ENCODE data around the gene METTL25. TPM values are rescaled to one million over a fixed set of nuclear protein-coding genes. Genes with fewer than 3 reads are reported as not detected.

Gene METTL25
- polyA plus RNA-seq, 1 donor: 9.4 TPM

GRCh38 chr12:82522285-82522684, 164.0 kb downstream of the METTL25 start:
- DNase-seq: no peak
- Histone ChIP-seq H3K4me1 (ENCODE audit: control insufficient read depth, insufficient read depth, low read length) (peaks cover 11% of the 10 kb centered on the region), H3K36me3 (ENCODE audit: control insufficient read depth, insufficient read depth, low read length) (no peaks in the 10 kb centered on the region), H3K27me3 (ENCODE audit: control insufficient read depth, insufficient read depth, low read length) (no peaks in the 10 kb centered on the region), H3K9me3 (ENCODE audit: control insufficient read depth, low read depth, low read length) (no peaks in the 10 kb centered on the region), H3K4me3 (ENCODE audit: low read length) (no peak overlapping the region), H3K27ac (ENCODE audit: low read length) (no peak overlapping the region)
- no CpG with 5 or more reads among the region's 4 CpGs for WGBS (ENCODE audit: insufficient coverage, low lambda C conversion rate)

DNA sequence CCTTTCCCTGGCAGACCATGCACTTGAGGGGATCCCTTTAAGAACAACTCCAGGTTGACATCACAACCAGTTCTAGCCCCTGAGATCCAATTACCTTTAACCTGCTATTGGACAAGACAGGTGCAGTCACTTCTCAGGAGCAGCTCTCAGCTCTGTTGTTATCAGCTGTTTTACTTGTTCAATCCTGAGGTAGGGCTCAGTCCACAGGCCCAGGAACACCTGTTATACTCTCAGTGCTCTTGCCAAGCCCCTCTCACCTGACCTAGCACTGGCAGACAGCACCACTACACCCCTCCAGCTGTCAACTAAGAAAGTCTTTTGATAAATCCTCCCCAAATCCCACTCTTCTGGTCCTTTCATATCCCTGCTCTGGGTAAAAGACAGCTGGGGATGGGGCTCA, 164.4 kb downstream of the METTL25 start:
- no peaks in the 10 kb centered on the region for H3K9me3 ChIP-seq (ENCODE audit: control insufficient read depth, low read depth, low read length)
- no peak overlapping the region for H3K27ac ChIP-seq (ENCODE audit: low read length)
- H3K4me3 ChIP-seq (ENCODE audit: low read length): no peak overlapping the region
- DNase-seq: no peak
- no peaks in the 10 kb centered on the region for H3K27me3 ChIP-seq (ENCODE audit: control insufficient read depth, insufficient read depth, low read length)
- H3K36me3 ChIP-seq (ENCODE audit: control insufficient read depth, insufficient read depth, low read length): no peaks in the 10 kb centered on the region
- H3K4me1 ChIP-seq (ENCODE audit: control insufficient read depth, insufficient read depth, low read length): peaks cover 11% of the 10 kb centered on the region

DNA sequence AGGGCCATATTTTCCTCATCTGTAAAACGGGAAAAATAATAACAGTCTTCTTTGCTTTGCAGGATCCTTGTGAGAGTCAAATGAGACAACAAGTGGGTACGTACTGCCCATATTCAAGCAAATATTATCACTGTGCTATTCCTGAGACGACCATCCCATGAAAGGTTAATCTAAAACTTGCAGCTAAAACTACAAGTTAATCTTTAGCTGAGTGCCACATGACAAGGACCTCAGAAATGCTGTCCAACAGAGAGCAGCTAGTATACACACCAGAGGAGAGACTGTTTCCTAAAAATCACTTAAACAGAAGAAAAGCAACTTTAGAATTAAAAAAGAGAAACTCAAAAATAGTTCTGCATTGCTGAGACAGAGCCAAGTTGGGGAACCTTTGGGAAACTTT, 165.7 kb downstream of the METTL25 start:
- WGBS (ENCODE audit: insufficient coverage, low lambda C conversion rate): no CpG with 5 or more reads among the region's 3 CpGs
- H3K4me3 ChIP-seq (ENCODE audit: low read length): peak overlapping the region; percentile 5
- H3K27ac ChIP-seq (ENCODE audit: low read length): peak overlapping the region; percentile 39
- no peaks in the 10 kb centered on the region for H3K9me3 ChIP-seq (ENCODE audit: control insufficient read depth, low read depth, low read length)
- H3K27me3 ChIP-seq (ENCODE audit: control insufficient read depth, insufficient read depth, low read length): no peaks in the 10 kb centered on the region
- DNase-seq: peak; percentile 16 to 56
- H3K4me1 ChIP-seq (ENCODE audit: control insufficient read depth, insufficient read depth, low read length): peaks cover 11% of the 10 kb centered on the region
- H3K36me3 ChIP-seq (ENCODE audit: control insufficient read depth, insufficient read depth, low read length): no peaks in the 10 kb centered on the region

DNA sequence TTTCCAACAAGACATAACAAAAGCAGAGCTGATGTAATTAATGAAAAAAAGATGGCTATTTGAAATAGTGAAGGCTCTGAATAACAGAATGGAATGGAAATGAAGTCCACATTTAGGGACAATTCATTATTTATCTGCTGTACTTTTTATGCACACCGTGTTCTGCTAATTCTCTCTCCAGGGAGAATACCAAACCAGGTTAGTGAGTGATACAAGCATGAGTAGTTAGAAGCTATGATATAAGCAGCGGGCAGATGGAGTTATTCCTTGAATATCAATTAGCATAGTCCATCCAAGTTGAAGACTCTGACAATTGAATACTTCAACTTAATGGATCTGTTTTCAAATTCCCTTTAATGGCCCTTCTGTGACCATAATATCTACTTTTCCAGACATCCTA, 166.3 kb downstream of the METTL25 start:
- H3K4me3 ChIP-seq (ENCODE audit: low read length): no peak overlapping the region
- no peaks in the 10 kb centered on the region for H3K36me3 ChIP-seq (ENCODE audit: control insufficient read depth, insufficient read depth, low read length)
- DNase-seq: no peak
- H3K27me3 ChIP-seq (ENCODE audit: control insufficient read depth, insufficient read depth, low read length): no peaks in the 10 kb centered on the region
- peak overlapping the region; percentile 39 for H3K27ac ChIP-seq (ENCODE audit: low read length)
- no CpG with 5 or more reads among the region's 2 CpGs for WGBS (ENCODE audit: insufficient coverage, low lambda C conversion rate)
- H3K9me3 ChIP-seq (ENCODE audit: control insufficient read depth, low read depth, low read length): no peaks in the 10 kb centered on the region
- peaks cover 11% of the 10 kb centered on the region for H3K4me1 ChIP-seq (ENCODE audit: control insufficient read depth, insufficient read depth, low read length)

DNA sequence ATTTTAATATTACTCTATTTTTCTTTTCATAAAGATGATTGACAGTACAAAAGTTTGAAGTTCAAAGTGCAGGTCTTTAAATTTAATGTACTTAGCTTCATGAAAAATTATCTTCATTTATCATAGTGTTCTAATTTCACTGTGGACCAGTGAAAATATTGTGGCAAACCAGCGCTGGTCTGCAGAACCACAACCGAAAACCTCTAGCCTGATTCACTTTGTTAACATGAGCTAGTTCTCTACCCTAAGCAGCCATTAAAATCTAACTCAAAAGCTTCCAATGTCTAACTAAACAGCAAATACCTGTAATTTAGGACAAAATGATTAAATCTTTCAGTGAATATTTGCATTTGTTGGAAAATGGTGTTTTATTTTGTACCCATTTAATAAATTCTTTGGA, 167.3 kb downstream of the METTL25 start:
- no CpG with 5 or more reads among the region's 2 CpGs for WGBS (ENCODE audit: insufficient coverage, low lambda C conversion rate)
- H3K4me3 ChIP-seq (ENCODE audit: low read length): no peak overlapping the region
- H3K36me3 ChIP-seq (ENCODE audit: control insufficient read depth, insufficient read depth, low read length): no peaks in the 10 kb centered on the region

DNA sequence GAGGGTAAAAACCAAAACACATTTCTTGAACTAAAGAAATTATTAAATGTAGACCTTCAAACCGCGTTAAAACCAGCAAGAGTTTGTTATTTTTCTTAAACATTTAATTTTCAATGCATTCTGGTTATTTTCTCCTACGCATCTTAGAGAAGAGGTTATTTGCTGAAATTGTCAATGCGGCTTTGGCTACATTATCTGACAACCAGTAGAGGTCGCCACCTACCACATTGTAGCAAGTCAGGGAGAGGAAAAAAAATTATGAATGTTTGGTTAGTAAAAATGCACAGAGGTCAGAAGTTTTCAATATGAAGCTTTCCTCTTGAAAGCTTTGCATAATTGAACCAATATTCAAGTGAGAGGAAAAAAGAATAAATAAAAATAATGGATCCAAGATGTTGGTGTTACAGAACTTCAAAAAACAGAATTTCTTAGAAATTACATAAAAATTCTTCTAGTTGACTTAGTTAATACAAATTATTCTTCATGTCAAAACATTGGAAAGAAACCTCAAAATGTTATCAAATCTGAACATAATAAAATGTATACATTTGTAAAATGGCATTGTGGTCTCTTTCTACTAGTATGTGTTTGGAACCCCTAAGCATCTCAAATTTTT, 168.9 kb downstream of the METTL25 start:
- no peaks in the 10 kb centered on the region for H3K36me3 ChIP-seq (ENCODE audit: control insufficient read depth, insufficient read depth, low read length)
- no peaks in the 10 kb centered on the region for H3K27me3 ChIP-seq (ENCODE audit: control insufficient read depth, insufficient read depth, low read length)
- peak; percentile 35 to 36 for DNase-seq
- no peak overlapping the region for H3K27ac ChIP-seq (ENCODE audit: low read length)
- H3K4me1 ChIP-seq (ENCODE audit: control insufficient read depth, insufficient read depth, low read length): peaks cover 11% of the 10 kb centered on the region
- H3K4me3 ChIP-seq (ENCODE audit: low read length): no peak overlapping the region
- H3K9me3 ChIP-seq (ENCODE audit: control insufficient read depth, low read depth, low read length): no peaks in the 10 kb centered on the region
- 12% methylated on average over 3 of the region's 5 CpGs for WGBS (ENCODE audit: insufficient coverage, low lambda C conversion rate)

More for the DNA sequence above, 167.3 kb downstream of the METTL25 start:
- Histone ChIP-seq H3K9me3 (ENCODE audit: control insufficient read depth, low read depth, low read length) (no peaks in the 10 kb centered on the region), H3K27ac (ENCODE audit: low read length) (no peak overlapping the region), H3K27me3 (ENCODE audit: control insufficient read depth, insufficient read depth, low read length) (no peaks in the 10 kb centered on the region), H3K4me1 (ENCODE audit: control insufficient read depth, insufficient read depth, low read length) (peaks cover 11% of the 10 kb centered on the region)
- no peak for DNase-seq

Other genes with a start within 250 kb of the METTL25 start
- 42.1 TPM for gene CCDC59, start 142 bp upstream of the METTL25 start, polyA plus RNA-seq

Data from large intestine (tissue), 3 donors.